HG03457 (cell line): ENCODE data around the gene MMP8.

Experiments used
- ATAC-seq: cut with Tn5 transposase; IDR thresholded peaks from one replicate; pipeline ENCODE4 v1.9.1; 2021; ENCODE audit warnings: moderate number of reproducible peaks; ENCODE audit not compliant: unreplicated experiment

The MMP8 gene

DNA sequence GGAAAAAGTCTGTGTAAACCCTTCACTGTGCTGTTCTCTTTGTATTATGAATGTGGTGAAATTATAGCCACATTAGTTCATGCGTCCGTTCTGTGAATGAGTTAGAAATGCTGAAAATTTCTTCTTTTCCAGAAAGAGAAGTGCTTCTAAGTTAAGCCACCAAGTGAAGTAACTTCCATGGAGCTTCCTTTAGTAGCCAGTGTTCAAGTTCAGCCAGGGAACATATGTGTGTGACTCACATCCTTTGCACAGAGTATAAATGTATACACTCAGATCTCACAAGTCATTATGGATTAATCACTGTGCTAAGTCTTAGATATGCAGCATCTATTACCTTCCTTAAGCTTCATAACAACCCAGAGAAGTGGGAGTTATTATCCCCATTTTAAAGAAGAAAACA, 3.1 kb upstream of the MMP8 start:
- ATAC-seq = no peak

GRCh38 chr11:102722821-102723220, 1.9 kb downstream of the MMP8 start:
- no peak for ATAC-seq

- no peak for ATAC-seq
These were observed 5.0 kb downstream of the MMP8 start for GRCh38 chr11:102719620-102720277.

- no peak for ATAC-seq
These were observed 7.5 kb downstream of the MMP8 start for GRCh38 chr11:102717280-102717679.

DNA sequence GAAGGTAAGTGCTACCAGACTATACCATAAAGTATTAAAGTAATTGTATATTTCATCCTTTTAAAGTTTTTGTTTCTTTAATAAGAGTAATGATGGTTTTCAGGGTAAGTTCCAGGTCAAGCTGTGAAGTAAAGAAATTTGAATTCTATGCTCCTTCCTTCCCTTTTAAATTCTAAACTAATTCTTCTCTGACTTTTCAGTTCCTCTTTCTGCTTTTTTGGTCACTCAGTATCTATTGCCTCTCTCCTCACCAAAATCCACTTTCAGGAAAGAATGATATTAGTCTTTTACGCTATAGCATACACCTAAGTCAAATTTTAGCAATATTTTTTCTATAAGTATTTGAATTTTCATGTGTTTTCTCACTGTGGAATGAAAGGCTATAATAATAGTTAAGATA, 8.2 kb downstream of the MMP8 start:
- peak; percentile 50 for ATAC-seq

- no peak for ATAC-seq
These were observed 12.6 kb downstream of the MMP8 start for GRCh38 chr11:102712137-102712536.

GRCh38 chr11:102709201-102709945, 15.4 kb downstream of the MMP8 start:
- ATAC-seq = no peak

- no peak for ATAC-seq
These were observed 16.1 kb downstream of the MMP8 start for GRCh38 chr11:102708654-102709053.

DNA sequence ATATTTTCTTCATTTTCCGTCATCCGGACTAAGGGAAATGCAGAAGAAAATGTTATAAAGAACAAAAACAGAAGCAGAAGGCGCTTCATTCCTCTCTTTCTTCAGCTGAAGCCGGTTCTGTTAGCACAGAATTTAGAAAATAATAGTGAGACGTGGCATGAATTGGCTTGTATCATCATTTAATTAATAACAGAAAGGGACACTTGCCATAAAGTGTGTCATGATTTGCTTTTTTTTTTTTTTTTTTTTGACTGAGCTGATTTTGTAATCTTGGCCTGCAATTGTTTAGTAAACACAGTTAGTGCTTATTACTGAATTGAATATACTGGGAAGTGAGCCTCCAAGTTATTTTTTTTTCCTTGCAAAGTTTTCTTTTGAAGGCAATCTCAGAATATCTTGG, 19.1 kb downstream of the MMP8 start, which contains the start of gene MMP27:
Gene MMP27 (minus strand): TSS at position 144 of the 400 bp plus-strand sequence. CDS start 55 bp downstream, at position 89.
- no peak for ATAC-seq

DNA sequence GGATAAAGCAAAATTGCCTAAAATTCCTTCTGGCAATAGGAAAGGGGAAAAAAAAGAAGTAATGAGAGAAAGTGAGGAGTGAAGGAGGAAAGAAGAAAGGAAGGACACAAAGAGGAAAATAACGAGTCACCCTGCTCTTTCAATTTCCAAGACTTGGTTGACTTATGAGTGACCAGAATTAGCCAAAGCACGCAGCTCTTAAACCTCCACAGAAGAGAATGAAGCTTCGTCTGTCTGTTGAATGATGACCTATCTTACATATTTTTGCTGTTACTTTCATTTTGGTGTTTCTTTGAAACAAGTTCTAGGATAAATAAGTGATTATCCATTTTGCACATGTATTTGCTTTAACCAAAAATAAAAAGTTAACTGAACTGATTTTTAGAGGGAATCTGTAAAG, 19.9 kb downstream of the MMP8 start:
- ATAC-seq = no peak

DNA sequence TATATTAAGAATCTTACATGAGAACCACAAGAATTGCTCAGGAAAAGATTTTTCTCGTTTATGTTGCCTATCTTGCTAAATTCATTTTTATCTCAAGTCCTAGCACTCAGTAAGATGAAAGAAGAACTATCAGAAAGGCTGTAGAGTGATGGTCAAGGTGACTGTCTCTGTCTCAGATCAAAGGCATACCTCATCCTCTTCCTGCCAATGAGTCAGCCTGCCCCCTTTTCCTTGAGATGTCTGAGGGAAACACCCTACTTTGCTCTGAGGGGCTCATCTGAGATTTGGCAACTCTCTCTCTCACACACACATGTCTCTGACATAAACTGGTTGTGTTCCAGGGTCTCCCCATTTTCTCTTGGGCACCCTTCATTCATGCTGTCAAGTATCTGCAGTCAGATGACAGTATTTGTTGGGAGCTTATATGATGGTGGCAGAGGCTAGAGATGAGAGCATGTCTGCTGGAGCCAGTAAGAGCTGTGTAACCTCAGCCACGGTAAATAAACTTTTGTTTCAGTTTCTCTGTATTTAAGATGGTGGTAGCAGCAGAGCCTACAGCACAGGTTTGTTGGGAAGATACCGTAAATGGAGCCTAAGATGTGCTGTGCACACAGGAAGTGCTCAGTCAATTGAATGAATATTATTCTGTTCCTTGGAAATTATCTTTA, 20.8 kb downstream of the MMP8 start:
- ATAC-seq = no peak

DNA sequence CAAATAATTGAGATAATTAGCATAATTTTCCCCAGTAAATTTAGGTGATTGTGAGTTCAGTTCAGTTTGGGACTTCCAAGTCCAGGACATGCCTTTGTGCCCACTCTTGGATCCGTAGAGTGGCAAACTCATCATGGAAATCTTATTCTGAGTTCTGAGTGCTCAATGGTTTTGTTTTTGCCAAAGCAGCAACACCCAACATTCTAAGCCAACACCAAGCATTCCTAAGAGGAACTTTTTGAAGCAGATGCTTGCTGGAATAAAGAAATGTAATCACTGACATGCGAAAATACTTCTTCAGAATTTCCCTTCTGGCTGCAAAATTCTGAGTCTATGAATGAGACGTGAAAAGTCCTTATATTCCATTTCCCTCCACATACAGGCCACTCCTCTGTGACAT, 29.6 kb downstream of the MMP8 start:
- ATAC-seq = no peak

DNA sequence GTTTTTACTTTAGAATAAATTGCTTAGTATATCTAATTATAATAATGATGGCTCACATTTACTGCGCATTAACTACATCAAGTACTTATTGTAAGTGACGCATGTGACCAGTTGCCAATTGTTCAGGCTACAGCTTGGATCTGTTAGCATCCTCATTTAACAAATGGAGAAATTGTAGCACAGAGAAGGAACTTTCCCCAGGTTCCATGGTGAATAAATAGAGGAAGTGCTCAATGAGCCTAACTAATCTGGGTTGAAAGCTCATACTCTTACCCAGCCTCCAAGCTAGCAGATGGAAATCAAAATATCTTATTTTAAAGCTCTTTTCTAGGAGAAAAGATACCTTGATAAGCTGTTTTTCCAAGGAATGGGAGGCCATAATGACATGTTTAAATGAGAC, 39.0 kb downstream of the MMP8 start:
- ATAC-seq = no peak

DNA sequence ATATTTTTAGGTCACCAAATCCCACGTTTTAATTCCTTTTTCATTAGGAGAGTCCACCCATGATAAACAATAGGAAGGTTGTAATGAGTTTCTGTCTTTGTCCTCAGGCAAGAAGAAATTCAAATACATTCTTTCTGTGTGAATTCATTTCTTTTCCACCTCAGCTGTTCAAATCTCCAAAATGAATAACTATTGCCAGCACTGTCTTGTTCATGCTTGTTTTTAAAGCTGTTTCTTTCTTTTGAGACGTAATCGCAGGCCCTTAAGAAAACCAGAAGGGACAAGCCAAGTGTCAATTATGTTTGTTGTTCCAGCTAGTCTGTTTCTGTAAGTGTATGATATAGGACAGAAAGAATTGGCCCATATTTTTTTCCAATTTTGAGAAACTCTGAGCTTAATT, 39.4 kb downstream of the MMP8 start:
- no peak for ATAC-seq

DNA sequence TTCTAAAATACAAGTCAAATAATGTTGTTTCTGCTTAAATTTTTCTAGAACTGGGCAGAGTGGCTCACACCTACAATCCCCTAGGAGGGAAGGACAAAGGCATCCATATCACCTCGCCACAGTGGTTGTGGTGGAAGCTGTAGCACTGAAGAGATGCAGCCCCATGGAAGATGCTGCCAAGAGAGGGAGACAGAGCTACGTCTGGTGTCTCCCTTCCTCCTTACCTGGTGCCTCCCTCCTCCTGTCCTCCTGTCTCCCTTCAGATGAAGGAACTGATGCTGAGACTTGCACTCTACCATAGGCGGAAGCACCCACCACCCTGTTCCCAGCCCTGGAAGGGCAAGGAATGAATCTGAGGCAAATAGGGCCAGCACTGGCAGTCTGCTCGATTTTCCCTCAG, 41.5 kb downstream of the MMP8 start:
- ATAC-seq = no peak

DNA sequence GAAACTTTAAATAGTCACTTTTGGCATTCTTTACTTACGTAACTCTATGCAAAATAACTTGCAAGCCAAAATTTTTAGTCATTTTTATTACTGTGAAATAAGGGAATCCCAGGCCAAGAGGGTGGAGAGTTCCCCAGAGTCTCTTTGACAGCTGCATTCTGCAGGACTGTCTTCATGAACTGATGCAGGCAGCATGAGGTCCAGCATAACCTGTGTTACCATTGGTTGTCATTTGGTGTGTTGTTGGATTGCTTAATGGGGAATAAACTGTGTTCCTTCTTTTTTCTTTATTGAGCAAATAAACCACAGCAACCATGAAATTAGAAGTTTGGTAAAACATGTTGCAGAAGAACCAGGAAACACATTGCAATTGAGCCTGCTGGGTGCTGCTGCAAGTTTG, 43.8 kb downstream of the MMP8 start:
- no peak for ATAC-seq

- ATAC-seq = no peak
These were observed 46.7 kb downstream of the MMP8 start for GRCh38 chr11:102678022-102678421.

DNA sequence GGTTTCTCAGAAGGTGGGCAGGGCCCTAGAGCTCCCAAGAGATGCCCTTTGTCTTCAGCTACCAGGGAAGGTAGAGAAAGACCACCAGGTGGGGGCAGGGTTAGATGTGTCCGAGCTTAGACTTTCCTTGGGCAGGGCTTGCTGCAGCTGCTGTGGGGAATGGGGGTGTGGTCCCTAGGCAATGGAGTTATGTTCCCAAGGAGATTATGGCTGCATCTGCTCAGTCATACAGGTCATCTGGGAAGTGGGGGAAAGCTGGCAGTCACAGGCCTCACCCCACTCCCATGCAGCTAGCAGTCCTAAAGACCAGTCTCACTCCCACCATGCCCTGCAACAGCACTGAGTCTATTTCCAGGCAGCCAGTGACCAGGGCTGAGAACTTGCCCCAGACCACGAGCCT, 48.7 kb downstream of the MMP8 start:
- ATAC-seq = no peak

- no peak for ATAC-seq
These were observed 55.1 kb downstream of the MMP8 start for GRCh38 chr11:102669664-102670063.

DNA sequence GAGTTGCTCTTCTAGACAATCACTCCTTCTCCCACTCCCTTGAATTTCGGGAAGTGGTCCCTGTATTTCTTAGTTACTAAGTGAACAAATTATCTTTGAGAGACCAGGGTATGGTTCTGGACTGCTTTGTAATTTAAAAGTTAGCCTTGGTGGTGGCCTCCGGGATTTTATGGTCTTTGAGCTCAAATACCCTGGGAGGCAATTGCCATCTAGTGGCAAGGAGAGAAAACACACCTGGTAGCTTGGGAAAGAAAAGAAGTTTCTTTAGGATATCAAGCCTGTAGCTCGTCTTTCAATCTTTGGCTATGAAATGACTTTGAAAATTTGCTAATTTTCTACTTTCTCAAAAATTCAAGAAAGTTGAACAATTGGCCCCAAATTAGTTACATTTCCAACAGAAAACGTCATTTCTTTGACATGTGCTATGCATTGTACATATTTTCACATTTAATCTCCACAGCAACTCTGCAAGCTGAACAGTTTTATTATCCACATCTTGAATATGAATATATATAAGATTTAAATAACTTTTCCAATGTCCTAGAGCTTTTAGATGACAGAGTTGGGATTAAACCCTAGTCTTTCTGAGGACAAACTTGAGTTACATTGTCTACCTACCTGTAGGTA, 58.3 kb downstream of the MMP8 start:
- ATAC-seq = no peak

- no peak for ATAC-seq
These were observed 60.6 kb downstream of the MMP8 start for GRCh38 chr11:102664001-102664752.
